Mesenchymal stem cell (in vitro differentiated cells and primary cell): ENCODE data around the gene FBXO42.
A peak's percentile ranks its signal among the peaks of the same experiment; 100 is the strongest.

Experiments
- DNase-seq: peaks from one replicate; pipeline ENCODE4 v3.0.0-alpha.2; 2013
- H2AFZ ChIP-seq: one replicate; pipeline ENCODE4 v1.6.1; 2013; ENCODE audit warnings: low read depth, mild to moderate bottlenecking, control low read depth, inconsistent platforms, low read length, moderate library complexity
- H2AK5ac ChIP-seq: 2 replicates; pipeline ENCODE4 v1.6.1; 2013; ENCODE audit warnings: low read length, moderate library complexity, mild to moderate bottlenecking, inconsistent platforms; ENCODE audit not compliant: severe bottlenecking
- H2BK120ac ChIP-seq: one replicate; pipeline ENCODE4 v1.6.1; 2013; ENCODE audit warnings: low read depth, mild to moderate bottlenecking, inconsistent platforms, low read length, moderate library complexity
- H2BK12ac ChIP-seq, 2 experiments: one replicate each; pipeline ENCODE4 v1.6.1; 2013; ENCODE audit warnings: inconsistent platforms in 2 of 2, low read length in 2 of 2, mild to moderate bottlenecking in 2 of 2, moderate library complexity in 2 of 2, control low read depth in 1 of 2
- H2BK15ac ChIP-seq: one replicate; pipeline ENCODE4 v1.6.1; 2013; ENCODE audit warnings: mild to moderate bottlenecking, low read depth, inconsistent platforms; ENCODE audit not compliant: poor library complexity, severe bottlenecking
- H2BK5ac ChIP-seq: 2 replicates; pipeline ENCODE4 v1.6.1; 2013; ENCODE audit warnings: low read depth, mild to moderate bottlenecking, low read length, control low read depth, inconsistent platforms; ENCODE audit not compliant: poor library complexity, severe bottlenecking
- H3K14ac ChIP-seq, 2 experiments: one replicate each; pipeline ENCODE4 v1.6.1; 2013; ENCODE audit warnings: inconsistent platforms in 2 of 2, low read length in 2 of 2, control low read depth in 1 of 2, mild to moderate bottlenecking in 1 of 2, moderate library complexity in 1 of 2
- H3K18ac ChIP-seq, 2 experiments: one replicate each; pipeline ENCODE4 v1.6.1; 2013; ENCODE audit warnings: inconsistent platforms in 2 of 2, low read length in 2 of 2, control low read depth in 1 of 2, low read depth in 1 of 2, mild to moderate bottlenecking in 1 of 2
- H3K23ac ChIP-seq, 2 experiments: one replicate each; pipeline ENCODE4 v1.6.1; 2013; ENCODE audit warnings: inconsistent platforms in 2 of 2, low read length in 2 of 2, mild to moderate bottlenecking in 2 of 2, moderate library complexity in 2 of 2, control low read depth in 1 of 2
- H3K27ac ChIP-seq: 2 replicates; pipeline ENCODE4 v1.5.1; 2013; ENCODE audit warnings: mild to moderate bottlenecking, moderate library complexity, low read length, control low read depth, inconsistent platforms; ENCODE audit not compliant: poor library complexity, severe bottlenecking
- H3K27me3 ChIP-seq, 2 experiments: 2 replicates each; pipeline versions ENCODE4 v1.6.1 to v1.7.0; 2013; ENCODE audit warnings: low read length in 2 of 2, mild to moderate bottlenecking in 2 of 2, moderate library complexity in 2 of 2, control low read depth in 1 of 2, inconsistent platforms in 1 of 2; ENCODE audit not compliant: control insufficient read depth in 1 of 2, insufficient read depth in 1 of 2
- H3K36me3 ChIP-seq, 2 experiments: 2 replicates each; pipeline versions ENCODE4 v1.6.1 to v1.7.0; 2013; ENCODE audit warnings: low read length in 2 of 2, control low read depth in 1 of 2, inconsistent platforms in 1 of 2, low read depth in 1 of 2, mild to moderate bottlenecking in 1 of 2; ENCODE audit not compliant: insufficient read depth in 2 of 2, control insufficient read depth in 1 of 2
- H3K4ac ChIP-seq, 2 experiments: one replicate each; pipeline ENCODE4 v1.6.1; 2013; ENCODE audit warnings: inconsistent platforms in 2 of 2, low read length in 2 of 2, mild to moderate bottlenecking in 2 of 2, moderate library complexity in 2 of 2, control low read depth in 1 of 2, low read depth in 1 of 2
- H3K4me1 ChIP-seq: 2 replicates; pipeline ENCODE4 v1.6.1; 2013; ENCODE audit warnings: low read depth, low read length, control low read depth; ENCODE audit not compliant: control insufficient read depth, insufficient read depth
- H3K4me2 ChIP-seq: 2 replicates; pipeline ENCODE4 v1.6.1; 2013; ENCODE audit warnings: low read length, mild to moderate bottlenecking, inconsistent platforms; ENCODE audit not compliant: poor library complexity, severe bottlenecking
- H3K4me3 ChIP-seq, 2 experiments: 2 replicates each; pipeline versions ENCODE4 v1.5.1 to v1.7.0; 2013; ENCODE audit warnings: low read length in 2 of 2, mild to moderate bottlenecking in 2 of 2, control low read depth in 1 of 2, low read depth in 1 of 2; ENCODE audit not compliant: insufficient read depth in 1 of 2
- H3K79me1 ChIP-seq: replicated peaks from 2 replicates; pipeline ENCODE4 v1.6.1; 2013; ENCODE audit warnings: mild to moderate bottlenecking, control low read depth, low read length, inconsistent platforms; ENCODE audit not compliant: poor library complexity, severe bottlenecking
- H3K9ac ChIP-seq: 2 replicates; pipeline ENCODE4 v1.7.0; 2013; ENCODE audit warnings: mild to moderate bottlenecking, low read length, moderate library complexity
- H3K9me3 ChIP-seq: 2 replicates; pipeline ENCODE4 v1.7.0; 2013; ENCODE audit warnings: mild to moderate bottlenecking, low read length; ENCODE audit not compliant: control insufficient read depth
- H4K8ac ChIP-seq: one replicate; pipeline ENCODE4 v1.6.1; 2013; ENCODE audit warnings: inconsistent platforms, mild to moderate bottlenecking, low read length, moderate library complexity
- H4K91ac ChIP-seq: one replicate; pipeline ENCODE4 v1.6.1; 2013; ENCODE audit warnings: mild to moderate bottlenecking, low read length, inconsistent platforms
- WGBS: methylation state at CpG from one replicate; pipeline ENCODE4 v1.1.7; 2013; ENCODE audit warnings: mixed read lengths; 5-methylcytosine and 5-hydroxymethylcytosine counted together

Gene FBXO42

DNA sequence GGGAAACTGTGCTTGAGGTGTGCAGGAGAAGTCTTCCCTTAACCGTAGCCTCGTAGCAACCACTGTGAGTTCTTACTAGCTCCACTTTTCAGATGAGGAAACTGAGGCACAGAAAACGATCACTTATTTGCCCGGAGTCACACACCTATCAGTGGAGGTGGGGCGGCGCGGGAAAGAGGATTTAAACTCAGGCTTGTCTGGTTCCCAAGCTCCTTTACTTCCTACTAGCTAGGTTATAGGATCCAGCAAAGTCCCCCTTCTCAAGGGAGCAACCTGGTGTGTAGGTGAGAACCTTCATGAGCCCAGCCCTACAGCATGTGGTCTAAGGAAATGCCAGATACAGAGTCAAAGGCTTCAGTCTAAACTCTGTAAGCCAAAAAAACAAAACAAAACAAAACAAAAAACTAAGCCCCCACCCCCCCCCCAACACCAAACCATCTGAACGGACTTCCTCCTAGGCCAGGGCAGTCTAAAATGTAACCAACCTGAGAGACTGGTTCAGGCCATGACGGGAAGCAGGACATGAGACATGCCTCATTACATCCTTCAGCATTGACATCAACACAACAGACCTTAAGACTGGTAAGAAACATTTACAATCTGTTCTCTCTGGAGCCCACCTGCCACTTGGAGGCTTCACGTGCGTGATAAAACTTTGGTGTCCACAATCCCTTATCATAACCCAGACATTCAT, 709 bp upstream of the FBXO42 start:
- Histone ChIP-seq H2BK120ac (peak overlapping the region; percentile 86), H3K27me3 (no peaks in the 10 kb centered on the region), H3K4me3 (peak overlapping the region; percentile 48 to 99), H3K4me1 (peaks cover 8% of the 10 kb centered on the region), H2BK5ac (peak overlapping the region; percentile 49), H3K27ac (peak overlapping the region; percentile 84), H2BK15ac (no peak overlapping the region), H3K36me3 (no peaks in the 10 kb centered on the region), H3K14ac (peak overlapping the region in 1 of 2 experiments; percentile 1), H3K9ac (peak overlapping the region; percentile 95), H2AFZ (peak overlapping the region; percentile 46), H4K91ac (peak overlapping the region; percentile 94), H2BK12ac (peak overlapping the region in 1 of 2 experiments; percentile 61), H3K23ac (no peak overlapping the region), H3K9me3 (no peaks in the 10 kb centered on the region), H4K8ac (peak overlapping the region; percentile 100), H2AK5ac (peak overlapping the region; percentile 14), H3K4me2 (peak overlapping the region; percentile 75), H3K18ac (peak overlapping the region; percentile 76 to 94), H3K4ac (peak overlapping the region; percentile 45 to 88), H3K79me1 (peaks cover 2% of the 10 kb centered on the region)
- DNase-seq: no peak
- 50% methylated on average over 11 of the region's 11 CpGs for WGBS

DNA sequence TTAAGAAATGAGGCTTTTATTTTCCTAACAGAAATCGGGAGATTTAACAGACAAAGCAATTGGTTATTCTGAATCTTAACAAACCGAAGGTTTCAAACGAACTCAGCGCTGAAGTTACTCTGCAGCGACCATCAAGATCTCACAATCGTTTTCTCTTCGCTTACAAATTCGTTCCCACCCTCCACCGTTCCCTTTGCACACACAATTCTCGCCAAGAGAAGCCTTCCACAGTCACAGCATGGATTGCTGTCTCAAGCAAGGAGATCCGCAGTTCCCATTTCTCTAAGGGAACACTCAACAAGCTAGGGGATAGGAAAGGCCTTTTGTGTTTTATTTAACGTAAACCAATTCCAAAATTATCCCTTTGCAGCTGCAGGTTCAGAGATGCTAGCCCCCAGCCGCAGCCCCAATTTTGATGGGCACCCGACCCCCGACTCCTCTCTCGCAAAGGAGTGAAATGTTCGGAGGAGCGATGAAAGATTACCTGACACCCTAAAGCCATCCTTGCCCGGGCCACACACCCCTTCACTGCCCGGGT, 755 bp downstream of the FBXO42 start:
- H3K79me1 ChIP-seq: peaks cover 2% of the 10 kb centered on the region
- peak overlapping the region; percentile 80 for H2BK120ac ChIP-seq
- H3K23ac ChIP-seq: no peak overlapping the region
- no peaks in the 10 kb centered on the region for H3K9me3 ChIP-seq
- no peaks in the 10 kb centered on the region for H3K36me3 ChIP-seq
- H3K4me2 ChIP-seq: peak overlapping the region; percentile 69
- H3K9ac ChIP-seq: peak overlapping the region; percentile 95
- H3K14ac ChIP-seq: peak overlapping the region in 1 of 2 experiments; percentile 80
- H2AFZ ChIP-seq: no peak overlapping the region
- 0% methylated on average over 19 of the region's 20 CpGs for WGBS
- peak overlapping the region; percentile 85 to 99 for H3K4me3 ChIP-seq
- peak overlapping the region; percentile 85 for H4K91ac ChIP-seq
- H3K18ac ChIP-seq: peak overlapping the region; percentile 86 to 96
- no peak overlapping the region for H2AK5ac ChIP-seq
- H3K27me3 ChIP-seq: no peaks in the 10 kb centered on the region
- H3K4me1 ChIP-seq: peaks cover 8% of the 10 kb centered on the region
- no peak overlapping the region for H2BK12ac ChIP-seq
- peak overlapping the region; percentile 8 for H2BK5ac ChIP-seq
- peak overlapping the region; percentile 35 to 64 for H3K4ac ChIP-seq
- peak; percentile 61 for DNase-seq
- peak overlapping the region; percentile 87 for H4K8ac ChIP-seq
- peak overlapping the region; percentile 73 for H3K27ac ChIP-seq
- H2BK15ac ChIP-seq: no peak overlapping the region

DNA sequence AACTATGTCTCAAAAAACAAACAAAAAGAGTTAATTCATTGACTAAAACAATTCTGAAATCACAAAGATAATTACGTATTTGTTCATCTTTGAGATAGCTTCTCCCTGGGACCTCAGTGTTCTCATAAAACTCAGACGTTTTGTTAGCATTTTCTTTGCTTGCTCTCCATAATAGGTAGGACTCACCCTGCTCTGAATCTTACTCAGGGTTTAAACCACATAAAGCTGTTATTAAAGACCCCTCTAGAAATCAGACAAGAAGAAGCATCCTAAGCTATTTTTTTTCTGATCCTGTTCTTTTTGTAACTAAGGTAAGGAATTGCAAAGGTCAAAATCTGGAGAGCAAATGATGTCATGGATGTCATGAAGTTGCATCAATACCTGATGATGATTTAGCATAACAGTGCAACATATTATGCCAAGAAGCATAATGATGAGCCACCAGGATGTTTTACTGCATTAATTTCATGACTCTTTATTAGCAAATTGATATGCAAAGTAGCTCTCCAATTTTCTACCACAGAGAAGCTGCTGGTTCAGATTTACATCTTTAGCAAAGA, 2.4 kb downstream of the FBXO42 start:
- Histone ChIP-seq H3K4me1 (peaks cover 8% of the 10 kb centered on the region), H3K4ac (no peak overlapping the region), H3K4me2 (no peak overlapping the region), H2AK5ac (no peak overlapping the region), H3K23ac (no peak overlapping the region), H2AFZ (no peak overlapping the region), H3K4me3 (peak overlapping the region in 1 of 2 experiments; percentile 53), H4K91ac (no peak overlapping the region), H2BK12ac (no peak overlapping the region), H3K27ac (no peak overlapping the region), H2BK5ac (no peak overlapping the region), H3K9me3 (no peaks in the 10 kb centered on the region), H3K36me3 (no peaks in the 10 kb centered on the region), H3K27me3 (no peaks in the 10 kb centered on the region), H3K18ac (no peak overlapping the region), H2BK120ac (no peak overlapping the region), H4K8ac (no peak overlapping the region), H3K9ac (peak overlapping the region; percentile 95), H2BK15ac (no peak overlapping the region), H3K14ac (no peak overlapping the region), H3K79me1 (peaks cover 2% of the 10 kb centered on the region)
- DNase-seq: no peak
- 57% methylated on average over 2 of the region's 2 CpGs for WGBS

DNA sequence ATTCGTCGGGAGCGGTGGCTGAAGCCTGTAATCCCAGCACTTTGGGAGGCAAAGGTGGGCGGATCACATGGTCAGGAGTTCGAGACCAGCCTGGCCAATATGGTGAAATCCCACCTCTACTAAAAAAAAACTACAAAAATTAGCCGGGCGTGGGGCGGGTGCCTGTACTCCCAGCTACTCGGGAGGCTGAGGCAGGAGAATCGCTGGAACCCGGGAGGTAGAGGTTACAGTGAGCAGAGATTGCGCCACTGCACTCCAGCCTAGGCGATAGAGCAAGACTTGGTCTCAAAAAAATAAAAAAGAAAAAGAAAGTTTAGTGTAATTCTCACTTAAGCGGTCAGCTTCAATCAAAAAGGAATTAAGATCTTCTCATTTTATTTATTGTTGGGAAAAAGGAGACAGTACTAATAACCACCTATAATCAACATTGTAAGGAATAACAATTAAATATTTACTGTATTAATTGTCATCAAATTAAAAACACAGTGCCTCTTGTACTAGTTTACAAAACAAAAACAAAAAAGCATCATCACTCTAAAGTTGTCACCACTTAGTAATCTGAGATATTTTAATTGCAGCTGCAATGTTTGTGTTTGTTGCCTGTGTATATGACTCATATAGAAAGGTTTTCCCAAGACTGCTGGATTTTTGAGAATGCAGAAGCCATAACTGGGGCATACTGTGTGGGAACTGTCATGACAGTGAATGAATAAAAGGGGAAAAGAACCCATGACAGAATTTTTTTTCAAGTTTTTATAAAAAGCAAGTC, 3.7 kb downstream of the FBXO42 start:
- H3K23ac ChIP-seq: no peak overlapping the region
- H3K79me1 ChIP-seq: peaks cover 2% of the 10 kb centered on the region
- H3K9ac ChIP-seq: peak overlapping the region; percentile 50
- H3K27me3 ChIP-seq: no peaks in the 10 kb centered on the region
- no peak overlapping the region for H2BK15ac ChIP-seq
- H3K4ac ChIP-seq: no peak overlapping the region
- peak; percentile 97 for DNase-seq
- no peak overlapping the region for H4K8ac ChIP-seq
- H3K18ac ChIP-seq: no peak overlapping the region
- H3K9me3 ChIP-seq: no peaks in the 10 kb centered on the region
- H2BK12ac ChIP-seq: no peak overlapping the region
- no peaks in the 10 kb centered on the region for H3K36me3 ChIP-seq
- H3K4me2 ChIP-seq: no peak overlapping the region
- H3K4me3 ChIP-seq: no peak overlapping the region
- H2BK120ac ChIP-seq: no peak overlapping the region
- H2AFZ ChIP-seq: no peak overlapping the region
- H3K27ac ChIP-seq: no peak overlapping the region
- H2AK5ac ChIP-seq: no peak overlapping the region
- no peak overlapping the region for H2BK5ac ChIP-seq
- no peak overlapping the region for H4K91ac ChIP-seq
- 91% methylated on average over 11 of the region's 14 CpGs for WGBS
- H3K4me1 ChIP-seq: peaks cover 8% of the 10 kb centered on the region
- H3K14ac ChIP-seq: no peak overlapping the region
